Measurements from ENCODE around the gene NBEAL2. TPM values are rescaled to one million over a fixed set of nuclear protein-coding genes. Genes with fewer than 3 reads are reported as not detected.
A peak's percentile ranks its signal among the peaks of the same experiment; 100 is the strongest.

NBEAL2 gene
- polyA plus RNA-seq, 3 donors: 10.4 to 622 (median 17.3) TPM

DNA sequence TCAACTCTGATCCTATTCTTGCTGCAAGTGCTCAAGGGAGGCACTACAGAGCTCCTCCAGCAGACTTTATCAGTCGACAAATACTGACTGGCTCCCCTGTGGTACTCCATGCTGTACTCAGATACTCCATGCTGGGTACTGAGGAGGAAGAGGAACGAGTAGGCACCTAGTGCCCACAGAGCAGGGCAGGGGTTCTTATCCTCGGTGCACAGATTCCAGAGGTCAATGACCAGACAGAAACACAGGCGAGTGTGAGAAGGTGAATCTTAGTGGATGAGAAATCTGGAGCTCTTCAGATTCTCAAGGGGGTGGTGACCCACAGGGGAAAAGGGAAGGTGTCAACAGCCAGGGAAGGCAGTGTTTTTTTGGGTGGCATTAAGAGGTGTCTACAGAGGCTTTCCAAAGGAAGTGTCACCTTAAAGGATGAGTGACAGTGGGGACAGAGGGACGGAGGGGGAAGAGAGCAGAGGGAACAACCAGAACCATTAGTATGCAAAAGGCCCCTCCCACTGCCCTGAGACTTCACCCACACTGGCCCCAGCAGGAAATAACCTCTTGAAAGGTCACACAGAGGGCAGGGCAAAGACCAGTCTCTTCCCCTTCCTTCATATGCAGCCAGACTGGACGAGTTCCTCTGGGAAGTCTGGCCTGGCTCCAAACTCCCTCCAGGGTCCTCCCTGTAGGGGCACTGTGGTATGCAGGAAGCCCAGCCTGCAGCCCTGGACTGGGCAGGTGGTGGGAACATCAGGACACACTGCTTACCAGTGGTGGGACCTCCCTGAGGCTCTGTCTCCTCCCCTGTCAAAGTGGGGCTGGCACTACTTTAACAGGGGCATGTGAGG, 30.4 kb upstream of the NBEAL2 start:
- H3K4me1 Mint-ChIP-seq: peaks cover 85% of the 10 kb centered on the region
- H3K9me3 Mint-ChIP-seq: peaks cover 0 to 2% (median 0%) of the 10 kb centered on the region in 7 donors
- peaks cover 45 to 49% of the 10 kb centered on the region in 2 donors for H3K36me3 Mint-ChIP-seq
- H3K27me3 ChIP-seq (ENCODE audit: control insufficient read depth in 2 of 2, insufficient read depth in 2 of 2, low read length in 2 of 2): no peaks in the 10 kb centered on the region
- TF ChIP-seq CTCF (IDR thresholded peaks at IDR 0.05): no peak
- peaks cover 7 to 32% of the 10 kb centered on the region in 2 donors for H3K36me3 ChIP-seq (replicated peaks in 1 of 2; ENCODE audit: control insufficient read depth in 1 of 2, insufficient read depth in 2 of 2, low read length in 2 of 2)
- peak overlapping the region; percentile 94 to 99 (median 97) for H3K27ac Mint-ChIP-seq
- intact Hi-C loops (cut with micrococcal nuclease): loop anchor here in 1 of 2 donors (1.0 kb wide), 1 partner anchor 19 kb away; no protein-coding TSS in a partner anchor
- H3K79me2 ChIP-seq (ENCODE audit: insufficient read depth, low read length): peaks cover 95% of the 10 kb centered on the region
- peak overlapping the region; percentile 50 for H3K9ac ChIP-seq (ENCODE audit: insufficient read depth, low read length, poor library complexity, severe bottlenecking)
- H3K9me3 ChIP-seq (replicated peaks in 1 of 2; ENCODE audit: control insufficient read depth in 1 of 2, insufficient read depth in 1 of 2, low read length in 2 of 2): no peaks in the 10 kb centered on the region
- no peak overlapping the region for H2AFZ ChIP-seq (ENCODE audit: insufficient read depth, low read depth, low read length, poor library complexity, severe bottlenecking)
- peak overlapping the region; percentile 75 to 87 for H3K27ac ChIP-seq (ENCODE audit: low read depth in 1 of 2, low read length in 2 of 2)
- peak; percentile 75 to 83 (median 83) for DNase-seq
- H3K27me3 Mint-ChIP-seq (ENCODE audit: low read depth in 3 of 3): no peaks in the 10 kb centered on the region
- H3K4me1 ChIP-seq (ENCODE audit: control insufficient read depth in 1 of 2, insufficient read depth in 2 of 2, low read length in 2 of 2): peaks cover 75 to 76% of the 10 kb centered on the region in 2 donors
- 21% methylated on average over 4 of the region's 6 CpGs for WGBS (ENCODE audit: insufficient coverage)
- peak overlapping the region; percentile 70 to 87 for H3K4me3 Mint-ChIP-seq
- H3K4me3 ChIP-seq (replicated peaks in 1 of 3; ENCODE audit: low read depth in 2 of 3, low read length in 3 of 3): peak overlapping the region in 1 of 3 experiments; percentile 61
- peaks cover 96% of the 10 kb centered on the region for H4K20me1 ChIP-seq (ENCODE audit: insufficient read depth, low read length)
- H3K4me2 ChIP-seq (replicated peaks; ENCODE audit: extremely low read depth, low read length, poor library complexity, severe bottlenecking): peak overlapping the region; percentile 57

- no peak overlapping the region for H3K9ac ChIP-seq (ENCODE audit: insufficient read depth, low read length, poor library complexity, severe bottlenecking)
- Mint-ChIP-seq H3K4me3 (peak overlapping the region in 1 of 2 donors; percentile 26), H3K27me3 (ENCODE audit: low read depth in 3 of 3) (no peaks in the 10 kb centered on the region), H3K4me1 (peaks cover 91% of the 10 kb centered on the region), H3K27ac (peak overlapping the region; percentile 78 to 98 (median 88)), H3K36me3 (peaks cover 38 to 47% of the 10 kb centered on the region in 2 donors), H3K9me3 (peaks cover 0 to 2% (median 0%) of the 10 kb centered on the region in 7 donors)
- no peak for DNase-seq
- H2AFZ ChIP-seq (ENCODE audit: insufficient read depth, low read depth, low read length, poor library complexity, severe bottlenecking): no peak overlapping the region
- H3K9me3 ChIP-seq (replicated peaks in 1 of 2; ENCODE audit: control insufficient read depth in 1 of 2, insufficient read depth in 1 of 2, low read length in 2 of 2): no peaks in the 10 kb centered on the region
- peak overlapping the region in 1 of 2 donors; percentile 37 for H3K27ac ChIP-seq (ENCODE audit: low read depth in 1 of 2, low read length in 2 of 2)
- peaks cover 96% of the 10 kb centered on the region for H4K20me1 ChIP-seq (ENCODE audit: insufficient read depth, low read length)
- no peak for TF ChIP-seq CTCF (IDR thresholded peaks at IDR 0.05)
- H3K4me2 ChIP-seq (replicated peaks; ENCODE audit: extremely low read depth, low read length, poor library complexity, severe bottlenecking): peak overlapping the region; percentile 7
- H3K4me3 ChIP-seq (replicated peaks in 1 of 3; ENCODE audit: low read depth in 2 of 3, low read length in 3 of 3): peak overlapping the region in 1 of 3 experiments; percentile 61
- intact Hi-C loops (cut with micrococcal nuclease): loop anchor here in 1 of 2 donors (5.0 to 10.0 kb wide), 2 partner anchors 37 to 545 kb away; partner anchors contain the start of genes CCR5AS and CCRL2
- 100% methylated on average over 1 of the region's 2 CpGs for WGBS (ENCODE audit: insufficient coverage)
- H3K27me3 ChIP-seq (ENCODE audit: control insufficient read depth in 2 of 2, insufficient read depth in 2 of 2, low read length in 2 of 2): no peaks in the 10 kb centered on the region
- peaks cover 95% of the 10 kb centered on the region for H3K79me2 ChIP-seq (ENCODE audit: insufficient read depth, low read length)
- peaks cover 7 to 21% of the 10 kb centered on the region in 2 donors for H3K36me3 ChIP-seq (replicated peaks in 1 of 2; ENCODE audit: control insufficient read depth in 1 of 2, insufficient read depth in 2 of 2, low read length in 2 of 2)
- peaks cover 86 to 88% of the 10 kb centered on the region in 2 donors for H3K4me1 ChIP-seq (ENCODE audit: control insufficient read depth in 1 of 2, insufficient read depth in 2 of 2, low read length in 2 of 2)
Observed at GRCh38 chr3:46950177-46950576, 29.3 kb upstream of the NBEAL2 start.

Measured in CD14-positive monocyte (primary cell).